A549 (cell line): ENCODE measurements around the gene LRRC14B. TPM values are rescaled to one million over a fixed set of nuclear protein-coding genes. Genes with fewer than 3 reads are reported as not detected.

Experiments used
- ATAC-seq, 2 experiments: fragments of 200-7000 bp in 1 of 2; fragments of >200 bp in 1 of 2; cut with Nextera tagmentation in 1 of 2; cut with Tn5 transposase in 1 of 2; 3 replicates each; pipeline versions ENCODE4 v1.8.0 to v1.9.1; 2018 to 2020; ENCODE audit warnings: mild to moderate bottlenecking in 1 of 2, moderate library complexity in 1 of 2
- CTCF ChIA-PET: fragments of 300-600 bp; sonication (Branson Sonifier 250); formaldehyde crosslinking; extraction: SDS; loops from one replicate; lab custom pipeline; 2021; ENCODE audit warnings: antibody characterized with exemption, inconsistent platforms; lab: Yijun Ruan, JAX
- POLR2A ChIA-PET: fragments of 350-600 bp; formaldehyde crosslinking; extraction: SDS; loops from one replicate; lab custom pipeline; 2021; ENCODE audit warnings: antibody characterized with exemption, inconsistent platforms; lab: Yijun Ruan, JAX
- DNase-seq, 2 experiments: peaks; one replicate each; pipeline versions ENCODE4 v3.0.0 to v3.0.0-alpha.2; 2011 to 2016; ENCODE audit warnings: low read depth in 1 of 2, low spot score in 1 of 2
- FAIRE-seq: peaks from 2 replicates; lab custom pipeline; 2011; peaks lifted over from hg19 to GRCh38; lab: Jason Lieb, UNC
- H3K27ac ChIP-seq, 2 experiments: fragments of >200 bp; sonication (Bioruptor Twin); formaldehyde crosslinking; 3 replicates each; pipeline ENCODE4 v1.5.1; 2016 to 2017
- H3K4me1 ChIP-seq: fragments of >200 bp; sonication (Bioruptor Twin); formaldehyde crosslinking; 3 replicates; pipeline ENCODE4 v1.6.1; 2016
- H3K4me2 ChIP-seq: fragments of >200 bp; sonication (Bioruptor Twin); formaldehyde crosslinking; 3 replicates; pipeline ENCODE4 v1.6.1; 2016
- H3K4me3 ChIP-seq: fragments of >200 bp; sonication (Bioruptor Twin); formaldehyde crosslinking; 3 replicates; pipeline ENCODE4 v1.5.1; 2016
- H3K9me3 ChIP-seq: fragments of >200 bp; sonication (Bioruptor Twin); formaldehyde crosslinking; 3 replicates; pipeline ENCODE4 v1.6.1; 2016
- BCL3 ChIP-seq: fragments of >200 bp; sonication (Bioruptor Twin); formaldehyde crosslinking; IDR thresholded peaks from 3 replicates; pipeline ENCODE4 v1.6.1; 2016
- CEBPB ChIP-seq, 2 experiments: fragments of >200 bp in 1 of 2; sonication (Bioruptor Twin) in 1 of 2; formaldehyde crosslinking in 1 of 2; IDR thresholded peaks; 2 replicates each; pipeline ENCODE4 v1.6.1; 2012 to 2016
- CHD2 ChIP-seq: fragments of 150-350 bp; IDR thresholded peaks from 2 replicates; pipeline ENCODE4 v1.6.1; 2014; ENCODE audit warnings: low read length; ENCODE audit not compliant: partially characterized antibody
- CHD4 ChIP-seq: fragments of 200-600 bp; sonication (generic); IDR thresholded peaks from 2 replicates; pipeline ENCODE4 v1.6.1; 2016; ENCODE audit warnings: antibody characterized with exemption, mild to moderate bottlenecking, borderline replicate concordance
- CTCF ChIP-seq: fragments of >200 bp; sonication (Bioruptor Twin); formaldehyde crosslinking; IDR thresholded peaks from 3 replicates; pipeline ENCODE4 v1.5.1; 2016
- EHF ChIP-seq: fragments of 250-450 bp; sonication (Bioruptor Pico); IDR thresholded peaks from 2 replicates; pipeline ENCODE4 v1.5.0; 2020; ENCODE audit warnings: mild to moderate bottlenecking
- ELK1 ChIP-seq: fragments of 150-350 bp; IDR thresholded peaks from 2 replicates; pipeline ENCODE4 v1.6.1; 2014; ENCODE audit warnings: low read depth, mild to moderate bottlenecking, low read length
- EP300 ChIP-seq, 2 experiments: fragments of >200 bp; sonication (Bioruptor Twin); formaldehyde crosslinking; IDR thresholded peaks; 2 replicates in 1 of 2; 3 replicates in 1 of 2; pipeline ENCODE4 v1.6.1; 2016 to 2017
- FOSL2 ChIP-seq, 2 experiments: fragments of 450-650 bp in 1 of 2; fragments of >200 bp in 1 of 2; sonication (Bioruptor Twin) in 1 of 2; formaldehyde crosslinking; IDR thresholded peaks; 2 replicates each; pipeline versions ENCODE4 v1.5.0 to v1.6.1; 2016 to 2020; ENCODE audit warnings: mild to moderate bottlenecking in 1 of 2, moderate library complexity in 1 of 2
- HEYL ChIP-seq: fragments of 250-450 bp; sonication (Bioruptor Pico); IDR thresholded peaks from 2 replicates; pipeline ENCODE4 v1.8.0; 2021; ENCODE audit warnings: mild to moderate bottlenecking, moderate library complexity
- HMGXB4 ChIP-seq: fragments of 250-450 bp; sonication (Bioruptor Pico); IDR thresholded peaks from 2 replicates; pipeline ENCODE4 v1.5.0; 2021; ENCODE audit warnings: mild to moderate bottlenecking, moderate library complexity, borderline replicate concordance
- HOXA7 ChIP-seq: fragments of 250-450 bp; sonication (Bioruptor Pico); IDR thresholded peaks from 2 replicates; pipeline ENCODE4 v1.5.0; 2020; ENCODE audit warnings: mild to moderate bottlenecking, moderate library complexity
- JUNB ChIP-seq: fragments of >200 bp; sonication (Bioruptor Twin); formaldehyde crosslinking; IDR thresholded peaks from 2 replicates; pipeline ENCODE4 v1.6.1; 2016
- KDM5A ChIP-seq: fragments of 200-600 bp; sonication (generic); IDR thresholded peaks from 2 replicates; pipeline ENCODE4 v1.6.1; 2016; ENCODE audit warnings: antibody characterized with exemption, mild to moderate bottlenecking
- MAFK ChIP-seq: fragments of 450-650 bp; IDR thresholded peaks from 2 replicates; pipeline ENCODE4 v1.6.1; 2014; ENCODE audit not compliant: partially characterized antibody
- MAX ChIP-seq: IDR thresholded peaks from 2 replicates; pipeline ENCODE4 v1.6.1; 2012
- MAZ ChIP-seq: fragments of 150-350 bp; IDR thresholded peaks from 2 replicates; pipeline ENCODE4 v1.6.1; 2014; ENCODE audit warnings: antibody characterized with exemption, low read depth, low read length, borderline replicate concordance
- NPAS2 ChIP-seq: fragments of 250-450 bp; sonication (Bioruptor Pico); IDR thresholded peaks from 2 replicates; pipeline ENCODE4 v1.8.0; 2022; ENCODE audit warnings: mild to moderate bottlenecking, moderate library complexity, borderline replicate concordance
- NR3C1 ChIP-seq: fragments of >200 bp; sonication (Bioruptor Twin); formaldehyde crosslinking; IDR thresholded peaks from 3 replicates; pipeline ENCODE4 v1.6.1; 2017
- RFX5 ChIP-seq: fragments of 450-650 bp; IDR thresholded peaks from 2 replicates; pipeline ENCODE4 v1.7.1; 2014; ENCODE audit warnings: antibody characterized with exemption, mild to moderate bottlenecking, moderate library complexity
- RNF2 ChIP-seq: fragments of 200-600 bp; sonication (generic); IDR thresholded peaks from 2 replicates; pipeline ENCODE4 v1.6.1; 2016; ENCODE audit warnings: low read depth, mild to moderate bottlenecking, antibody characterized with exemption, moderate library complexity, borderline replicate concordance
- SMC3 ChIP-seq: fragments of >200 bp; sonication (Bioruptor Twin); formaldehyde crosslinking; IDR thresholded peaks from 3 replicates; pipeline ENCODE4 v1.6.1; 2018; ENCODE audit warnings: inconsistent platforms
- SREBF2 ChIP-seq: fragments of 450-650 bp; IDR thresholded peaks from 2 replicates; pipeline ENCODE4 v1.6.1; 2014; ENCODE audit warnings: mild to moderate bottlenecking, moderate library complexity
- TFCP2L1 ChIP-seq: fragments of 250-450 bp; sonication (Bioruptor Pico); IDR thresholded peaks from 2 replicates; pipeline ENCODE4 v1.5.0; 2021; ENCODE audit warnings: mild to moderate bottlenecking
- TP53 ChIP-seq: fragments of 250-450 bp; sonication (Bioruptor Pico); IDR thresholded peaks from 2 replicates; pipeline ENCODE4 v1.5.0; 2021; ENCODE audit warnings: mild to moderate bottlenecking, moderate library complexity
- ZC3H11A ChIP-seq: fragments of 450-650 bp; IDR thresholded peaks from 2 replicates; pipeline ENCODE4 v1.6.1; 2014; ENCODE audit warnings: antibody characterized with exemption, mild to moderate bottlenecking
- WGBS: methylation state at CpG from one replicate; pipeline ENCODE4 v1.1.6; 2017; ENCODE audit errors: missing lambda C conversion rate; 5-methylcytosine and 5-hydroxymethylcytosine counted together
- polyA plus RNA-seq, 4 experiments: library from polyadenylated mRNA; depleted of rRNA in 3 of 4; stranded (reverse); fragments of >200 nt; fragmentation: RNase III in 1 of 4; extraction: RNeasy Plus Mini Kit Qiagen cat#74134 plus additional on column Dnase treatment in 1 of 4; gene quantifications; 2 replicates in 3 of 4; 3 replicates in 1 of 4; pipeline ENCODE4 v1.2.3, GENCODE V29; 2011 to 2017
- TF ChIP-seq, protein P1 (sequence below): IDR thresholded peaks from 2 replicates; pipeline ENCODE4 v1.6.1; 2012

The LRRC14B gene
- polyA plus RNA-seq, 2 of the 4 experiments (the other 2 are of a cell fraction), result not detected

- no peak for TF ChIP-seq NR3C1
- TF ChIP-seq KDM5A, result no peak
- no peak overlapping the region for H3K4me3 ChIP-seq
- DNase-seq (no peak), ATAC-seq (no peak), FAIRE-seq (no peak)
- 58% methylated on average over 17 of the region's 17 CpGs for whole genome bisulfite sequencing
- no peak overlapping the region for H3K27ac ChIP-seq
- H3K9me3 ChIP-seq, result no peaks in the 10 kb centered on the region
- CTCF ChIA-PET, result interaction anchor here (1.4 kb wide), 1 partner anchor 43 kb away, joined by 4 read pairs; no protein-coding TSS in a partner anchor
- POLR2A ChIA-PET, result no interaction called here
- no peak overlapping the region for H3K4me2 ChIP-seq
- no peaks in the 10 kb centered on the region for H3K4me1 ChIP-seq
These were observed 18.4 kb upstream of the LRRC14B start for GRCh38 chr5:172841-173251.

- H3K9me3 ChIP-seq, result no peaks in the 10 kb centered on the region
- no peaks in the 10 kb centered on the region for H3K4me1 ChIP-seq
- FAIRE-seq, result no peak
- H3K27ac ChIP-seq, result no peak overlapping the region
- no peak for DNase-seq
- no peak overlapping the region for H3K4me3 ChIP-seq
- POLR2A ChIA-PET, result no interaction called here
- TF ChIP-seq CTCF (no peak), MAX (no peak), SREBF2 (no peak), EHF (CRISPR knock-in tag) (no peak), FOSL2 (IDR thresholded peaks at IDR 0.05) (no peak), FOSL2 (CRISPR knock-in tag; IDR thresholded peaks at IDR 0.05) (no peak), JUNB (no peak), MAFK (no peak), CHD4 (no peak), TP53 (CRISPR knock-in tag) (no peak), SMC3 (no peak), KDM5A (no peak), HOXA7 (CRISPR knock-in tag) (no peak), CHD2 (no peak)
- TF ChIP-seq, all 56 proteins: peak for 0
- peak in 1 of 2 experiments; percentile 25; a peak in 3 of 6 replicates for ATAC-seq
- 65% methylated on average over 19 of the region's 22 CpGs for WGBS
- H3K4me2 ChIP-seq, result no peak overlapping the region
- CTCF ChIA-PET, result interaction anchor here (0.6 kb wide), 1 partner anchor 12 kb away, joined by 3 read pairs; no protein-coding TSS in a partner anchor
These were observed 17.7 kb upstream of the LRRC14B start for GRCh38 chr5:173392-174290.

DNA sequence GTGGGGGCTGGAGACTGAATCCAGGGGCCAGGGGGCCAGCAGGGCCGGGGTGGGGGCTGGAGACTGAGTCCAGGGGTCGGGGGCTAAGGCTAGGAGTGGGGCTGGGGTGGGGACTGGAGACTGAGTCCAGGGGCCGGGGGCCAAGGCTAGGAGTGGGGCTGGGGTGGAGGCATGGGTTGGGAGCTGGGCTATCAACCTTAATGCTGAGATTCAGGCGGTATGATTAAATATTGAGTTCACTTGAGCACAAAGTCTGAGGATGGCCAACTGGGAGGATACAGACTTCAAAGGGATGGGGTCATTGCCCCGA lies 17.0 kb upstream of the LRRC14B start:
- no peaks in the 10 kb centered on the region for H3K4me1 ChIP-seq
- DNase-seq (no peak), FAIRE-seq (no peak), ATAC-seq (no peak)
- H3K4me2 ChIP-seq, result no peak overlapping the region
- POLR2A ChIA-PET, result no interaction called here
- no peak for TF ChIP-seq NPAS2 (CRISPR knock-in tag)
- TF ChIP-seq KDM5A, result no peak
- no peak for TF ChIP-seq EHF (CRISPR knock-in tag)
- no peak for TF ChIP-seq BCL3
- no peak for TF ChIP-seq RNF2
- TF ChIP-seq HMGXB4 (CRISPR knock-in tag), result no peak
- TF ChIP-seq, protein P1, sequence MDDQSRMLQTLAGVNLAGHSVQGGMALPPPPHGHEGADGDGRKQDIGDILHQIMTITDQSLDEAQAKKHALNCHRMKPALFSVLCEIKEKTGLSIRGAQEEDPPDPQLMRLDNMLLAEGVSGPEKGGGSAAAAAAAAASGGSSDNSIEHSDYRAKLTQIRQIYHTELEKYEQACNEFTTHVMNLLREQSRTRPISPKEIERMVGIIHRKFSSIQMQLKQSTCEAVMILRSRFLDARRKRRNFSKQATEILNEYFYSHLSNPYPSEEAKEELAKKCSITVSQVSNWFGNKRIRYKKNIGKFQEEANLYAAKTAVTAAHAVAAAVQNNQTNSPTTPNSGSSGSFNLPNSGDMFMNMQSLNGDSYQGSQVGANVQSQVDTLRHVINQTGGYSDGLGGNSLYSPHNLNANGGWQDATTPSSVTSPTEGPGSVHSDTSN, result no peak
- no peak for TF ChIP-seq HEYL (CRISPR knock-in tag)
- no peak for TF ChIP-seq SREBF2
- TF ChIP-seq TFCP2L1 (CRISPR knock-in tag), result no peak
- TF ChIP-seq EP300 (IDR thresholded peaks at IDR 0.05), result no peak
- TF ChIP-seq RFX5, result no peak
- TF ChIP-seq SMC3, result no peak
- TF ChIP-seq ZC3H11A, result no peak
- no peak for TF ChIP-seq CEBPB (IDR thresholded peaks at IDR 0.05)
- no peak for TF ChIP-seq MAZ
- TF ChIP-seq ELK1, result no peak
- CTCF ChIA-PET, result interaction anchor here (0.6 to 1.2 kb wide), 3 partner anchors 12 to 257 kb away, joined by 3 to 4 read pairs (median 3); no protein-coding TSS in a partner anchor
- no peaks in the 10 kb centered on the region for H3K9me3 ChIP-seq
- 50% methylated on average over 2 of the region's 5 CpGs for WGBS
- H3K4me3 ChIP-seq, result no peak overlapping the region
- H3K27ac ChIP-seq, result no peak overlapping the region
